PFSK-1 (cell line): ENCODE measurements around the gene IPO11.

Experiments used
- FOXP2 ChIP-seq: optimal IDR thresholded peaks from 2 replicates; pipeline ENCODE3; 2011; ENCODE audit warnings: borderline replicate concordance, control low read depth, inconsistent platforms; ENCODE audit not compliant: insufficient read depth; ENCODE audit errors: extremely low read length, extremely low read depth
- POLR2AphosphoS5 ChIP-seq: IDR thresholded peaks from 2 replicates; pipeline ENCODE4 v1.6.1; 2012; ENCODE audit warnings: low read depth, mild to moderate bottlenecking, control low read depth, low read length, moderate library complexity
- SIN3A ChIP-seq: IDR thresholded peaks from 2 replicates; pipeline ENCODE4 v1.6.1; 2012; ENCODE audit warnings: mild to moderate bottlenecking, low read length, moderate library complexity, borderline replicate concordance; ENCODE audit not compliant: insufficient read depth
- TAF1 ChIP-seq: IDR thresholded peaks from 2 replicates; pipeline ENCODE4 v1.6.1; 2012; ENCODE audit warnings: low read length, control low read depth, borderline replicate concordance; ENCODE audit not compliant: insufficient read depth
- TF ChIP-seq, protein P1 (sequence below), 2 experiments: IDR thresholded peaks; 2 replicates each; pipeline versions ENCODE4 v1.6.1 to v1.8.0; 2011 to 2012; ENCODE audit warnings: low read depth in 2 of 2, low read length in 2 of 2, control low read depth in 1 of 2, inconsistent platforms in 1 of 2, mild to moderate bottlenecking in 1 of 2, moderate library complexity in 1 of 2; ENCODE audit not compliant: insufficient read depth in 1 of 2

DNA sequence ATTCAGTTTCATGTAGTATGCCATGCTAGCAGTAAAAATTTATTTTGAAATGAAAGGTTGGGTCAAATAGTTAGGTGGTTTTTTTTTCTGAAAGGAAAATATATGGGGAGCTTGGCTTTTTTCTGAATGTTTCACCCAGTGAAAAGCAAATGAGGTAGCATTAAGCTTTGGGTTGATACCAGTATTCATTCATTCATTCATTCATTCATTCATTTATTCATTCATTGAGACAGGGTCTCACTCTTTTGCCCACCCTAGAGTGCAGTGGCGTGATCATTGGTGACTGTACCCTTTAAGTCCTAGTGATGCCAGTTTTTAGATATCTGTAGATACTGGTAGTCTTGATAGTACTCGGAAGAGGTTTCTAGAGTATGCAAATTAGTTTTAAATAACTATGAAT lies 123.7 kb downstream of the IPO11 start:
- TF ChIP-seq POLR2AphosphoS5 (no peak), SIN3A (no peak), TAF1 (no peak), FOXP2 (no peak)
- TF ChIP-seq, protein P1, sequence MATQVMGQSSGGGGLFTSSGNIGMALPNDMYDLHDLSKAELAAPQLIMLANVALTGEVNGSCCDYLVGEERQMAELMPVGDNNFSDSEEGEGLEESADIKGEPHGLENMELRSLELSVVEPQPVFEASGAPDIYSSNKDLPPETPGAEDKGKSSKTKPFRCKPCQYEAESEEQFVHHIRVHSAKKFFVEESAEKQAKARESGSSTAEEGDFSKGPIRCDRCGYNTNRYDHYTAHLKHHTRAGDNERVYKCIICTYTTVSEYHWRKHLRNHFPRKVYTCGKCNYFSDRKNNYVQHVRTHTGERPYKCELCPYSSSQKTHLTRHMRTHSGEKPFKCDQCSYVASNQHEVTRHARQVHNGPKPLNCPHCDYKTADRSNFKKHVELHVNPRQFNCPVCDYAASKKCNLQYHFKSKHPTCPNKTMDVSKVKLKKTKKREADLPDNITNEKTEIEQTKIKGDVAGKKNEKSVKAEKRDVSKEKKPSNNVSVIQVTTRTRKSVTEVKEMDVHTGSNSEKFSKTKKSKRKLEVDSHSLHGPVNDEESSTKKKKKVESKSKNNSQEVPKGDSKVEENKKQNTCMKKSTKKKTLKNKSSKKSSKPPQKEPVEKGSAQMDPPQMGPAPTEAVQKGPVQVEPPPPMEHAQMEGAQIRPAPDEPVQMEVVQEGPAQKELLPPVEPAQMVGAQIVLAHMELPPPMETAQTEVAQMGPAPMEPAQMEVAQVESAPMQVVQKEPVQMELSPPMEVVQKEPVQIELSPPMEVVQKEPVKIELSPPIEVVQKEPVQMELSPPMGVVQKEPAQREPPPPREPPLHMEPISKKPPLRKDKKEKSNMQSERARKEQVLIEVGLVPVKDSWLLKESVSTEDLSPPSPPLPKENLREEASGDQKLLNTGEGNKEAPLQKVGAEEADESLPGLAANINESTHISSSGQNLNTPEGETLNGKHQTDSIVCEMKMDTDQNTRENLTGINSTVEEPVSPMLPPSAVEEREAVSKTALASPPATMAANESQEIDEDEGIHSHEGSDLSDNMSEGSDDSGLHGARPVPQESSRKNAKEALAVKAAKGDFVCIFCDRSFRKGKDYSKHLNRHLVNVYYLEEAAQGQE (IDR thresholded peaks at IDR 0.05; ENCODE audit: insufficient read depth in 1 of 2, low read depth in 2 of 2, low read length in 2 of 2) = no peak
